Limb (tissue), 2 donors: ENCODE measurements around the gene SLC25A30.

Experiments used
- DNase-seq, 2 donors: peaks; one replicate each; pipeline ENCODE4 v3.0.0-alpha.2; 2016; ENCODE audit errors: extremely low spot score in 2 of 2

SLC25A30 gene

GRCh38 chr13:45417790-45418534, at the start of gene SLC25A30:
TSS of gene SLC25A30 (minus strand) at chr13:45418373. CDS start at chr13:45411425, 6,948 bp downstream.
- DNase-seq: peak; percentile 85 to 94

GRCh38 chr13:45466359-45466758, 48.2 kb upstream of the SLC25A30 start:
- no peak for DNase-seq

GRCh38 chr13:45464687-45465453, 46.7 kb upstream of the SLC25A30 start, which contains the start of gene COG3:
TSS of gene COG3 (plus strand) at chr13:45464939. CDS start at chr13:45465037, 98 bp downstream.
- DNase-seq: peak; percentile 95 to 98

GRCh38 chr13:45464141-45464686, 46.0 kb upstream of the SLC25A30 start:
- DNase-seq: peak in 1 of 2 donors; percentile 36

GRCh38 chr13:45456196-45456972, 38.2 kb upstream of the SLC25A30 start:
- DNase-seq: no peak

- DNase-seq: no peak
These were observed 36.0 kb upstream of the SLC25A30 start for GRCh38 chr13:45454204-45454603.

GRCh38 chr13:45451282-45451681, 33.1 kb upstream of the SLC25A30 start:
- no peak for DNase-seq

- DNase-seq: no peak
These were observed 30.9 kb upstream of the SLC25A30 start for GRCh38 chr13:45448965-45449559.

- no peak for DNase-seq
These were observed 29.0 kb upstream of the SLC25A30 start for GRCh38 chr13:45447050-45447661.

- DNase-seq: no peak
These were observed 28.0 kb upstream of the SLC25A30 start for GRCh38 chr13:45446181-45446580.

- no peak for DNase-seq
These were observed 26.9 kb upstream of the SLC25A30 start for GRCh38 chr13:45445053-45445452.

GRCh38 chr13:45441633-45442032, 23.5 kb upstream of the SLC25A30 start:
- no peak for DNase-seq

GRCh38 chr13:45439781-45440462, 21.7 kb upstream of the SLC25A30 start:
- no peak for DNase-seq

- DNase-seq: no peak
These were observed 20.8 kb upstream of the SLC25A30 start for GRCh38 chr13:45439008-45439407.

GRCh38 chr13:45437947-45438346, 19.8 kb upstream of the SLC25A30 start:
- DNase-seq: no peak

- no peak for DNase-seq
These were observed 18.8 kb upstream of the SLC25A30 start for GRCh38 chr13:45436953-45437352.

- DNase-seq: no peak
These were observed 18.2 kb upstream of the SLC25A30 start for GRCh38 chr13:45436332-45436731.

- no peak for DNase-seq
These were observed 16.6 kb upstream of the SLC25A30 start for GRCh38 chr13:45434556-45435371.

GRCh38 chr13:45433381-45433790, 15.2 kb upstream of the SLC25A30 start:
- DNase-seq: no peak
